GM12892 (cell line): Measurements from ENCODE around the gene BMP6.

Source experiments
- POLR2A ChIP-seq: IDR thresholded peaks from 2 replicates; pipeline ENCODE4 v1.6.1; 2011; ENCODE audit warnings: low read depth, low read length, control low read depth
- POLR2AphosphoS5 ChIP-seq: IDR thresholded peaks from 2 replicates; pipeline ENCODE4 v1.6.1; 2011; ENCODE audit warnings: low read depth, low read length, control low read depth
- TAF1 ChIP-seq: IDR thresholded peaks from 2 replicates; pipeline ENCODE4 v1.6.1; 2011; ENCODE audit warnings: low read depth, mild to moderate bottlenecking, control low read depth, low read length, borderline replicate concordance

GRCh38 chr6:7758456-7758855 lies 32.6 kb downstream of the BMP6 start:
- TF ChIP-seq POLR2A: no peak
- no peak for TF ChIP-seq POLR2AphosphoS5
- no peak for TF ChIP-seq TAF1
